ENCODE results near the gene NRG2.

Gene NRG2

GRCh38 chr5:139828207-139828895 lies 214.7 kb downstream of the NRG2 start:
- no peak overlapping the region for H3K27ac ChIP-seq
- TF ChIP-seq CTCF (IDR thresholded peaks at IDR 0.05) (no peak), ZFX (IDR thresholded peaks at IDR 0.05; ENCODE audit: borderline replicate concordance) (no peak)

GRCh38 chr5:139825690-139826089 lies 217.4 kb downstream of the NRG2 start:
- no peak for TF ChIP-seq ZFX (IDR thresholded peaks at IDR 0.05; ENCODE audit: borderline replicate concordance)
- TF ChIP-seq CTCF (IDR thresholded peaks at IDR 0.05): no peak
- H3K27ac ChIP-seq: no peak overlapping the region

- H3K27ac ChIP-seq: no peak overlapping the region
- TF ChIP-seq ZFX (IDR thresholded peaks at IDR 0.05; ENCODE audit: borderline replicate concordance): no peak
- TF ChIP-seq CTCF (IDR thresholded peaks at IDR 0.05): no peak
These were observed 219.2 kb downstream of the NRG2 start for GRCh38 chr5:139823757-139824355.

GRCh38 chr5:139822553-139823425 lies 220.3 kb downstream of the NRG2 start:
- no peak overlapping the region for H3K27ac ChIP-seq
- no peak for TF ChIP-seq CTCF (IDR thresholded peaks at IDR 0.05)
- TF ChIP-seq ZFX (IDR thresholded peaks at IDR 0.05; ENCODE audit: borderline replicate concordance): no peak

GRCh38 chr5:139821806-139822552 lies 221.1 kb downstream of the NRG2 start:
- H3K27ac ChIP-seq: no peak overlapping the region
- TF ChIP-seq ZFX (IDR thresholded peaks at IDR 0.05; ENCODE audit: borderline replicate concordance) (no peak), CTCF (IDR thresholded peaks at IDR 0.05) (no peak)

- no peak overlapping the region for H3K27ac ChIP-seq
- TF ChIP-seq ZFX (IDR thresholded peaks at IDR 0.05; ENCODE audit: borderline replicate concordance): no peak
- TF ChIP-seq CTCF (IDR thresholded peaks at IDR 0.05): no peak
These were observed 222.5 kb downstream of the NRG2 start for GRCh38 chr5:139820606-139821005.

Data from 22Rv1 (cell line).